Spleen (tissue), 7 donors: ENCODE data around the gene PHKG1.

Source experiments
- CTCF ChIP-seq, 11 experiments: fragments of 200-600 bp in 7 of 11; fragments of 450-650 bp in 4 of 11; sonication (generic) in 4 of 11; IDR thresholded peaks in 8 of 11; conservative IDR thresholded peaks in 3 of 11; 1 replicate in 7 of 11; 2 replicates in 4 of 11; pipeline versions ENCODE4 v1.4.0 to v1.8.0; 2016 to 2021; ENCODE audit warnings: antibody characterized with exemption in 11 of 11, inconsistent platforms in 4 of 11, mild to moderate bottlenecking in 1 of 11
- POLR2A ChIP-seq, 3 donors: fragments of 450-650 bp; IDR thresholded peaks; one replicate each; pipeline ENCODE4 v1.5.1; 2017; ENCODE audit warnings: antibody characterized with exemption in 3 of 3, mild to moderate bottlenecking in 1 of 3
- POLR2AphosphoS5 ChIP-seq, 3 donors: sonication (generic); formaldehyde crosslinking; IDR thresholded peaks; one replicate each; pipeline ENCODE4 v1.5.1; 2017; ENCODE audit warnings: antibody characterized with exemption in 3 of 3
- donor health status: DM: no; HTN: no; CAD: no; lungs with moderate emphysema.
- donor health status: DM: no; HTN: no; CAD: no.
- donor health status: DM: no; HTN: no; CAD: no.

- no peak for TF ChIP-seq CTCF (IDR thresholded peaks at IDR 0.05 in 8 of 11, conservative IDR thresholded peaks at IDR 0.05 in 3 of 11)
- TF ChIP-seq POLR2A (IDR thresholded peaks at IDR 0.05), result no peak
- TF ChIP-seq POLR2AphosphoS5 (IDR thresholded peaks at IDR 0.05), result peak; percentile 22 to 48 (median 32)
These were observed 9.5 kb downstream of the PHKG1 start for GRCh38 chr7:56083150-56083785.
